CD4-positive, CD25-positive, alpha-beta regulatory T cell (primary cell): ENCODE data around the gene TNIK. TPM values are rescaled to one million over a fixed set of nuclear protein-coding genes. Genes with fewer than 3 reads are reported as not detected.
"Not testable (repeated sequence)": the region's sequence is repeated elsewhere in the genome, so short reads cannot be mapped to it uniquely, and the experiment has no call there.

Experiments used
- ATAC-seq, 2 donors: fragments of 150-1000 bp; cut with Tn5 transposase; one replicate each; pipeline ENCODE4 v1.10.0; 2021; ENCODE audit warnings: low read depth in 2 of 2, moderate number of reproducible peaks in 2 of 2, moderate library complexity in 1 of 2
- DNase-seq, 3 donors: peaks; one replicate each; pipeline versions ENCODE4 v3.0.0 to v3.0.0-alpha.2; 2012 to 2022; ENCODE audit warnings: mixed read lengths in 1 of 3
- H3K27ac ChIP-seq: one replicate; pipeline ENCODE4 v1.7.0; 2013; ENCODE audit warnings: mild to moderate bottlenecking, low read length; ENCODE audit not compliant: insufficient read depth, poor library complexity, severe bottlenecking
- H3K27me3 ChIP-seq: one replicate; pipeline ENCODE4 v1.7.0; 2013; ENCODE audit warnings: low read length; ENCODE audit not compliant: control insufficient read depth, insufficient read depth
- H3K36me3 ChIP-seq: one replicate; pipeline ENCODE4 v1.7.0; 2013; ENCODE audit warnings: mild to moderate bottlenecking, low read length, moderate library complexity; ENCODE audit not compliant: control insufficient read depth, insufficient read depth
- H3K4me1 ChIP-seq: 2 replicates; pipeline ENCODE4 v1.7.0; 2013; ENCODE audit warnings: mild to moderate bottlenecking, low read length; ENCODE audit not compliant: insufficient read depth, control insufficient read depth, poor library complexity, severe bottlenecking
- H3K4me3 ChIP-seq: one replicate; pipeline ENCODE4 v1.7.0; 2013; ENCODE audit warnings: low read depth, mild to moderate bottlenecking, low read length, moderate library complexity
- H3K9me3 ChIP-seq, 2 experiments: 1 replicate in 1 of 2; 2 replicates in 1 of 2; pipeline ENCODE4 v1.7.0; 2013; ENCODE audit warnings: low read length in 2 of 2, mild to moderate bottlenecking in 1 of 2, moderate library complexity in 1 of 2; ENCODE audit not compliant: control insufficient read depth in 2 of 2
- H3K27ac Mint-ChIP-seq, 3 donors: one replicate each; pipeline ENCODE4 v1.8.0; 2020 to 2022; ENCODE audit warnings: mild to moderate bottlenecking in 3 of 3, mixed read lengths in 3 of 3, moderate library complexity in 2 of 3
- H3K27me3 Mint-ChIP-seq: one replicate; pipeline ENCODE4 v1.8.0; 2022; ENCODE audit warnings: mild to moderate bottlenecking, mixed read lengths
- H3K36me3 Mint-ChIP-seq: one replicate; pipeline ENCODE4 v1.8.0; 2020; ENCODE audit warnings: mixed read lengths
- H3K4me1 Mint-ChIP-seq, 4 donors: one replicate each; pipeline ENCODE4 v1.8.0; 2020 to 2022; ENCODE audit warnings: mixed read lengths in 4 of 4, mild to moderate bottlenecking in 1 of 4
- H3K4me3 Mint-ChIP-seq, 4 donors: one replicate each; pipeline ENCODE4 v1.8.0; 2020 to 2022; ENCODE audit warnings: mild to moderate bottlenecking in 4 of 4, mixed read lengths in 4 of 4, moderate library complexity in 3 of 4
- H3K9me3 Mint-ChIP-seq, 7 donors: one replicate each; pipeline ENCODE4 v1.8.0; 2020 to 2022; ENCODE audit warnings: mixed read lengths in 7 of 7, mild to moderate bottlenecking in 3 of 7, moderate library complexity in 2 of 7
- polyA plus RNA-seq, 4 donors: library from polyadenylated mRNA; unstranded; fragments of 300-500 nt; fragmentation: Illumina TruSeq; gene quantifications; one replicate each; pipeline ENCODE4 v1.2.3, GENCODE V29; 2021
- total RNA-seq: library from RNA; stranded (reverse); gene quantifications from one replicate; pipeline ENCODE4 v1.2.3, GENCODE V29; 2022

TNIK gene
- total and polyA plus RNA-seq, 5 donors from 2014 or later: 14.7 to 162 (median 22.3) TPM

- Histone ChIP-seq H3K36me3 (peaks cover 2% of the 10 kb centered on the region), H3K27ac (no peak overlapping the region), H3K9me3 (no peaks in the 10 kb centered on the region), H3K27me3 (no peaks in the 10 kb centered on the region), H3K4me1 (peaks cover 57% of the 10 kb centered on the region), H3K4me3 (peak overlapping the region; percentile 16)
- DNase-seq: no peak
- ATAC-seq: no peak
- Mint-ChIP-seq H3K27me3 (no peaks in the 10 kb centered on the region), H3K27ac (no peak overlapping the region), H3K4me1 (peaks cover 2 to 27% (median 13%) of the 10 kb centered on the region in 4 donors), H3K4me3 (no peak overlapping the region), H3K36me3 (peaks cover 14% of the 10 kb centered on the region), H3K9me3 (peaks cover 0 to 2% (median 0%) of the 10 kb centered on the region in 7 donors)
Observed at GRCh38 chr3:171454041-171454440, 6.2 kb downstream of the TNIK start.

- H3K4me3 ChIP-seq: peak overlapping the region; percentile 16
- DNase-seq: no peak
- no peaks in the 10 kb centered on the region for H3K9me3 ChIP-seq
- no peak overlapping the region for H3K27ac ChIP-seq
- H3K27ac Mint-ChIP-seq: no peak overlapping the region
- H3K4me3 Mint-ChIP-seq: no peak overlapping the region
- H3K36me3 ChIP-seq: peaks cover 2% of the 10 kb centered on the region
- no peaks in the 10 kb centered on the region for H3K27me3 Mint-ChIP-seq
- peaks cover 9 to 33% (median 16%) of the 10 kb centered on the region in 4 donors for H3K4me1 Mint-ChIP-seq
- peaks cover 14% of the 10 kb centered on the region for H3K36me3 Mint-ChIP-seq
- H3K9me3 Mint-ChIP-seq: peaks cover 0 to 2% (median 0%) of the 10 kb centered on the region in 7 donors
- ATAC-seq: no peak
- H3K4me1 ChIP-seq: peaks cover 58% of the 10 kb centered on the region
- H3K27me3 ChIP-seq: no peaks in the 10 kb centered on the region
Observed at GRCh38 chr3:171453180-171453886, 6.9 kb downstream of the TNIK start.

GRCh38 chr3:171452328-171452727 is 7.9 kb downstream of the TNIK start:
- Mint-ChIP-seq H3K27ac (no peak overlapping the region), H3K36me3 (peaks cover 14% of the 10 kb centered on the region), H3K9me3 (peaks cover 0 to 2% (median 0%) of the 10 kb centered on the region in 7 donors), H3K27me3 (no peaks in the 10 kb centered on the region), H3K4me3 (no peak overlapping the region), H3K4me1 (peaks cover 16 to 33% (median 22%) of the 10 kb centered on the region in 4 donors)
- no peaks in the 10 kb centered on the region for H3K27me3 ChIP-seq
- no peaks in the 10 kb centered on the region for H3K9me3 ChIP-seq
- no peak for DNase-seq
- peaks cover 54% of the 10 kb centered on the region for H3K4me1 ChIP-seq
- no peak for ATAC-seq
- no peak overlapping the region for H3K27ac ChIP-seq
- no peak overlapping the region for H3K4me3 ChIP-seq
- H3K36me3 ChIP-seq: peaks cover 2% of the 10 kb centered on the region

GRCh38 chr3:171451915-171452314 is 8.3 kb downstream of the TNIK start:
- H3K27ac ChIP-seq: no peak overlapping the region
- H3K36me3 Mint-ChIP-seq: peaks cover 14% of the 10 kb centered on the region
- no peaks in the 10 kb centered on the region for H3K27me3 Mint-ChIP-seq
- no peaks in the 10 kb centered on the region for H3K9me3 ChIP-seq
- H3K4me3 ChIP-seq: peak overlapping the region; percentile 8
- H3K27ac Mint-ChIP-seq: no peak overlapping the region
- no peaks in the 10 kb centered on the region for H3K27me3 ChIP-seq
- H3K4me1 ChIP-seq: peaks cover 54% of the 10 kb centered on the region
- H3K4me3 Mint-ChIP-seq: peak overlapping the region in 1 of 4 donors; percentile 23
- peaks cover 0 to 2% (median 0%) of the 10 kb centered on the region in 7 donors for H3K9me3 Mint-ChIP-seq
- peaks cover 20 to 32% (median 25%) of the 10 kb centered on the region in 4 donors for H3K4me1 Mint-ChIP-seq
- H3K36me3 ChIP-seq: peaks cover 2% of the 10 kb centered on the region
- ATAC-seq (no peak), DNase-seq (no peak)

- not testable (repeated sequence) for H3K9me3 ChIP-seq, H3K9me3 Mint-ChIP-seq, DNase-seq, H3K27ac Mint-ChIP-seq, H3K36me3 ChIP-seq, H3K27me3 Mint-ChIP-seq, H3K27ac ChIP-seq, ATAC-seq, H3K27me3 ChIP-seq
- Histone ChIP-seq H3K4me1 (peaks cover 42% of the 10 kb centered on the region), H3K4me3 (peak overlapping the region; percentile 21)
- Mint-ChIP-seq H3K4me1 (peaks cover 44 to 66% (median 51%) of the 10 kb centered on the region in 4 donors), H3K4me3 (peak overlapping the region in 3 of 4 donors; percentile 12 to 42 (median 22)), H3K36me3 (peaks cover 18% of the 10 kb centered on the region)
Observed at GRCh38 chr3:171447579-171447891, 12.7 kb downstream of the TNIK start.

GRCh38 chr3:171446801-171447578 is 13.2 kb downstream of the TNIK start:
- Histone ChIP-seq H3K9me3 (no peaks in the 10 kb centered on the region), H3K36me3 (peaks cover 10% of the 10 kb centered on the region), H3K4me1 (peaks cover 36% of the 10 kb centered on the region), H3K27me3 (no peaks in the 10 kb centered on the region), H3K27ac (no peak overlapping the region), H3K4me3 (peak overlapping the region; percentile 60)
- H3K9me3 Mint-ChIP-seq: peaks cover 0 to 2% (median 0%) of the 10 kb centered on the region in 7 donors
- H3K4me3 Mint-ChIP-seq: peak overlapping the region in 3 of 4 donors; percentile 52 to 68 (median 55)
- H3K27me3 Mint-ChIP-seq: no peaks in the 10 kb centered on the region
- DNase-seq (no peak), ATAC-seq (no peak)
- H3K36me3 Mint-ChIP-seq: peaks cover 18% of the 10 kb centered on the region
- H3K27ac Mint-ChIP-seq: peak overlapping the region in 2 of 3 donors; percentile 15 to 77
- H3K4me1 Mint-ChIP-seq: peaks cover 44 to 71% (median 54%) of the 10 kb centered on the region in 4 donors

- DNase-seq (no peak), ATAC-seq (no peak)
- Mint-ChIP-seq H3K36me3 (peaks cover 14% of the 10 kb centered on the region), H3K4me3 (peak overlapping the region in 3 of 4 donors; percentile 52 to 68 (median 55)), H3K27me3 (no peaks in the 10 kb centered on the region), H3K4me1 (peaks cover 50 to 78% (median 59%) of the 10 kb centered on the region in 4 donors), H3K27ac (peak overlapping the region in 2 of 3 donors; percentile 15 to 77), H3K9me3 (peaks cover 0 to 2% (median 0%) of the 10 kb centered on the region in 7 donors)
- Histone ChIP-seq H3K9me3 (no peaks in the 10 kb centered on the region), H3K4me3 (peak overlapping the region; percentile 60), H3K27ac (no peak overlapping the region), H3K36me3 (peaks cover 11% of the 10 kb centered on the region), H3K4me1 (peaks cover 35% of the 10 kb centered on the region), H3K27me3 (no peaks in the 10 kb centered on the region)
Observed at GRCh38 chr3:171446301-171446700, 13.9 kb downstream of the TNIK start.
